ENCODE results near the gene GLCE. TPM values are rescaled to one million over a fixed set of nuclear protein-coding genes. Genes with fewer than 3 reads are reported as not detected.

GLCE gene
- total RNA-seq, 2 donors from 2014 or later: 16.3 to 17.2 TPM

DNA sequence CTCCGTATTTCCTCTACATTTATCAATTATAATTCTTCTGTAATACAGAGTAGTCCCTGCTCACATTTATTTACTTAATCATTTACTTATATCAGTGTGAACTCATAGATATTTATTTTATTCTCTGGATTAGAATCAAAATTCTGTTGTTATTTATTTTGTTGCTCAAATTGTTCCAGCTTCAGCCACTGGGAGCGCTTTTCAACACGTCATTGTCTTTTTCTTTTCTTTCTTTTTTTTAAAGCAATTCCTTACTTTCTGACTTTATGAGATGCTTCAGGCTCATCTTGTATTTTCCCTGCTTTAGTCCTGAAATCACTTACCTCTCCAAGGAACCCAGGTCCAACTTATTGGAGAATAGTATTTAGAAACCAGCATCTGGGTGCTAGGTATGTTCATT, 53.4 kb downstream of the GLCE start:
- no peaks in the 10 kb centered on the region for H3K4me1 Mint-ChIP-seq
- H3K36me3 ChIP-seq (ENCODE audit: control insufficient read depth, insufficient read depth, low read length): peaks cover 21% of the 10 kb centered on the region
- peaks cover 4% of the 10 kb centered on the region for H3K36me3 Mint-ChIP-seq (ENCODE audit: low read depth)
- H3K9ac ChIP-seq (ENCODE audit: extremely low read depth, low read length, poor library complexity, severe bottlenecking): no peak overlapping the region
- H3K27me3 ChIP-seq (ENCODE audit: control insufficient read depth, insufficient read depth, low read length, poor library complexity, severe bottlenecking): no peaks in the 10 kb centered on the region
- TF ChIP-seq, protein P1, sequence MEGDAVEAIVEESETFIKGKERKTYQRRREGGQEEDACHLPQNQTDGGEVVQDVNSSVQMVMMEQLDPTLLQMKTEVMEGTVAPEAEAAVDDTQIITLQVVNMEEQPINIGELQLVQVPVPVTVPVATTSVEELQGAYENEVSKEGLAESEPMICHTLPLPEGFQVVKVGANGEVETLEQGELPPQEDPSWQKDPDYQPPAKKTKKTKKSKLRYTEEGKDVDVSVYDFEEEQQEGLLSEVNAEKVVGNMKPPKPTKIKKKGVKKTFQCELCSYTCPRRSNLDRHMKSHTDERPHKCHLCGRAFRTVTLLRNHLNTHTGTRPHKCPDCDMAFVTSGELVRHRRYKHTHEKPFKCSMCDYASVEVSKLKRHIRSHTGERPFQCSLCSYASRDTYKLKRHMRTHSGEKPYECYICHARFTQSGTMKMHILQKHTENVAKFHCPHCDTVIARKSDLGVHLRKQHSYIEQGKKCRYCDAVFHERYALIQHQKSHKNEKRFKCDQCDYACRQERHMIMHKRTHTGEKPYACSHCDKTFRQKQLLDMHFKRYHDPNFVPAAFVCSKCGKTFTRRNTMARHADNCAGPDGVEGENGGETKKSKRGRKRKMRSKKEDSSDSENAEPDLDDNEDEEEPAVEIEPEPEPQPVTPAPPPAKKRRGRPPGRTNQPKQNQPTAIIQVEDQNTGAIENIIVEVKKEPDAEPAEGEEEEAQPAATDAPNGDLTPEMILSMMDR (conservative IDR thresholded peaks at IDR 0.05): peak; percentile 67
- DNase-seq: no peak
- no peaks in the 10 kb centered on the region for H3K9me3 Mint-ChIP-seq
- peaks cover 6% of the 10 kb centered on the region for H3K9me3 ChIP-seq (ENCODE audit: control insufficient read depth, low read length)
- H3K27ac ChIP-seq (ENCODE audit: low read depth, low read length): no peak overlapping the region
- no peaks in the 10 kb centered on the region for H3K4me1 ChIP-seq (ENCODE audit: control insufficient read depth, insufficient read depth, low read length)
- 63 to 70% methylated on average over 2 of the region's 3 CpGs for whole genome bisulfite sequencing, 2 experiments (ENCODE audit: insufficient coverage in 1 of 2, insufficient read length in 1 of 2)
- no peaks in the 10 kb centered on the region for H3K27me3 Mint-ChIP-seq (ENCODE audit: insufficient read depth)
- H3K4me3 Mint-ChIP-seq: no peak overlapping the region
- no peak overlapping the region for H3K4me3 ChIP-seq (ENCODE audit: low read length)
- peak overlapping the region; percentile 24 for H3K27ac Mint-ChIP-seq

- Histone ChIP-seq H3K36me3 (ENCODE audit: control insufficient read depth, insufficient read depth, low read length) (peaks cover 21% of the 10 kb centered on the region), H3K4me3 (ENCODE audit: low read length) (no peak overlapping the region), H3K27ac (ENCODE audit: low read depth, low read length) (no peak overlapping the region), H3K27me3 (ENCODE audit: control insufficient read depth, insufficient read depth, low read length, poor library complexity, severe bottlenecking) (no peaks in the 10 kb centered on the region), H3K9ac (ENCODE audit: extremely low read depth, low read length, poor library complexity, severe bottlenecking) (no peak overlapping the region), H3K9me3 (ENCODE audit: control insufficient read depth, low read length) (peaks cover 6% of the 10 kb centered on the region), H3K4me1 (ENCODE audit: control insufficient read depth, insufficient read depth, low read length) (no peaks in the 10 kb centered on the region)
- Mint-ChIP-seq H3K4me3 (no peak overlapping the region), H3K4me1 (no peaks in the 10 kb centered on the region), H3K27ac (no peak overlapping the region), H3K9me3 (no peaks in the 10 kb centered on the region), H3K27me3 (ENCODE audit: insufficient read depth) (no peaks in the 10 kb centered on the region), H3K36me3 (ENCODE audit: low read depth) (peaks cover 6% of the 10 kb centered on the region)
- WGBS, 2 experiments (ENCODE audit: insufficient coverage in 1 of 2, insufficient read length in 1 of 2): 100% methylated on average over 2 of the region's 2 CpGs; no CpG with 5 or more reads in 1 of the 2 experiments
- TF ChIP-seq, protein P1 (conservative IDR thresholded peaks at IDR 0.05): no peak
- DNase-seq: no peak
These were observed 55.0 kb downstream of the GLCE start for GRCh38 chr15:69215314-69216035.

DNA sequence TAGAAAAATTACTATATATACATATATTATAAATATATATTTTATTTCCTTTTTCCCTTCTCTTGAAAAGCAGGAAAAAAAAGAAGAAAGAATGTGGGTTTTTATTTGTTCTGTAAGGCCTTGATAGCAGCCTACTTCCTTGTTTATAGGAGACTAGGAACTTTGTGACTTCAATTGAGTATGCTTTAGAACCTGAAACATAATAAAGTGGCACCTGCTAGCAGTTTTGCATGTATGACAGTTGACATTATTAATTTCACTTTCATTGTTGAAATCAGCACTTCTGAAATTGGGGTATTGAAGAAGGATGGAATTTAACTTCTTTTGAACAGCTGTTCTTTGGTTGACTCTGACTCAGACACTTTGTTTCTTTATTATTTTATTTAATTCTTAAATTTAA, 56.9 kb downstream of the GLCE start:
- Histone ChIP-seq H3K27ac (ENCODE audit: low read depth, low read length) (no peak overlapping the region), H3K4me3 (ENCODE audit: low read length) (no peak overlapping the region), H3K27me3 (ENCODE audit: control insufficient read depth, insufficient read depth, low read length, poor library complexity, severe bottlenecking) (no peaks in the 10 kb centered on the region), H3K36me3 (ENCODE audit: control insufficient read depth, insufficient read depth, low read length) (peaks cover 27% of the 10 kb centered on the region), H3K9ac (ENCODE audit: extremely low read depth, low read length, poor library complexity, severe bottlenecking) (no peak overlapping the region), H3K9me3 (ENCODE audit: control insufficient read depth, low read length) (peaks cover 6% of the 10 kb centered on the region), H3K4me1 (ENCODE audit: control insufficient read depth, insufficient read depth, low read length) (no peaks in the 10 kb centered on the region)
- Mint-ChIP-seq H3K4me1 (no peaks in the 10 kb centered on the region), H3K9me3 (no peaks in the 10 kb centered on the region), H3K27ac (no peak overlapping the region), H3K27me3 (ENCODE audit: insufficient read depth) (no peaks in the 10 kb centered on the region), H3K4me3 (no peak overlapping the region), H3K36me3 (ENCODE audit: low read depth) (peaks cover 11% of the 10 kb centered on the region)
- DNase-seq: no peak
- TF ChIP-seq, protein P1 (conservative IDR thresholded peaks at IDR 0.05): no peak

Data from endodermal cell (in vitro differentiated cells).